Subcutaneous abdominal adipose tissue (tissue), 5 donors: Measurements from ENCODE around the gene TTC39B.
A peak's percentile ranks its signal among the peaks of the same experiment; 100 is the strongest.

Experiments used
- H3K27ac ChIP-seq: one replicate; pipeline ENCODE4 v1.7.0; 2013; ENCODE audit warnings: low read depth, mild to moderate bottlenecking, inconsistent platforms, low read length, moderate library complexity
- H3K27me3 ChIP-seq, 5 donors: one replicate each; pipeline ENCODE4 v1.7.0; 2013; ENCODE audit warnings: low read length in 5 of 5, inconsistent platforms in 1 of 5; ENCODE audit not compliant: control insufficient read depth in 5 of 5, insufficient read depth in 4 of 5
- H3K36me3 ChIP-seq, 5 donors: one replicate each; pipeline ENCODE4 v1.7.0; 2013; ENCODE audit warnings: low read length in 5 of 5; ENCODE audit not compliant: control insufficient read depth in 5 of 5, insufficient read depth in 5 of 5
- H3K4me1 ChIP-seq, 5 donors: one replicate each; pipeline ENCODE4 v1.7.0; 2013; ENCODE audit warnings: low read length in 5 of 5, mild to moderate bottlenecking in 3 of 5, moderate library complexity in 1 of 5; ENCODE audit not compliant: control insufficient read depth in 5 of 5, insufficient read depth in 5 of 5
- H3K4me3 ChIP-seq, 5 donors: one replicate each; pipeline ENCODE4 v1.7.0; 2013; ENCODE audit warnings: low read length in 5 of 5, low read depth in 1 of 5
- H3K9ac ChIP-seq, 5 donors: one replicate each; pipeline ENCODE4 v1.7.0; 2013; ENCODE audit warnings: low read length in 5 of 5, mild to moderate bottlenecking in 4 of 5, moderate library complexity in 3 of 5
- H3K9me3 ChIP-seq, 5 donors: one replicate each; pipeline ENCODE4 v1.7.0; 2013; ENCODE audit warnings: low read length in 5 of 5; ENCODE audit not compliant: control insufficient read depth in 5 of 5
- donor health status: healthy.
- donor health status: healthy.
- donor health status: healthy.
- donor health status: healthy.
- donor health status: healthy.

TTC39B gene

GRCh38 chr9:15306757-15307522 lies at the start of gene TTC39B:
Gene TTC39B, minus strand, starts transcription at chr9:15307216. Its CDS starts 91 bp downstream, at chr9:15307125.
- no peaks in the 10 kb centered on the region for H3K36me3 ChIP-seq
- H3K27ac ChIP-seq, result peak within 1 kb of the TSS; percentile 55
- H3K27me3 ChIP-seq, result no peaks in the 10 kb centered on the region
- H3K9ac ChIP-seq, result peak within 1 kb of the TSS in 4 of 5 donors; percentile 81 to 85 (median 84)
- no peaks in the 10 kb centered on the region for H3K9me3 ChIP-seq
- H3K4me1 ChIP-seq, result peaks cover 3 to 22% (median 17%) of the 10 kb centered on the region in 5 donors
- H3K4me3 ChIP-seq, result peak within 1 kb of the TSS; percentile 70 to 92 (median 90)

GRCh38 chr9:15355669-15356068 lies 48.7 kb upstream of the TTC39B start:
- Histone ChIP-seq H3K27ac (no peak overlapping the region), H3K27me3 (no peaks in the 10 kb centered on the region), H3K4me3 (no peak overlapping the region), H3K36me3 (no peaks in the 10 kb centered on the region), H3K9me3 (no peaks in the 10 kb centered on the region), H3K9ac (no peak overlapping the region), H3K4me1 (no peaks in the 10 kb centered on the region)

- Histone ChIP-seq H3K36me3 (no peaks in the 10 kb centered on the region), H3K9ac (no peak overlapping the region), H3K27me3 (no peaks in the 10 kb centered on the region), H3K9me3 (no peaks in the 10 kb centered on the region), H3K4me1 (no peaks in the 10 kb centered on the region), H3K27ac (no peak overlapping the region), H3K4me3 (no peak overlapping the region)
These were observed 47.7 kb upstream of the TTC39B start for GRCh38 chr9:15354713-15355112.

- Histone ChIP-seq H3K27me3 (no peaks in the 10 kb centered on the region), H3K9me3 (no peaks in the 10 kb centered on the region), H3K9ac (no peak overlapping the region), H3K36me3 (no peaks in the 10 kb centered on the region), H3K4me1 (no peaks in the 10 kb centered on the region), H3K4me3 (no peak overlapping the region), H3K27ac (no peak overlapping the region)
These were observed 46.9 kb upstream of the TTC39B start for GRCh38 chr9:15353892-15354291.

GRCh38 chr9:15352306-15352705 lies 45.3 kb upstream of the TTC39B start:
- H3K4me1 ChIP-seq, result no peaks in the 10 kb centered on the region
- H3K36me3 ChIP-seq, result no peaks in the 10 kb centered on the region
- H3K9ac ChIP-seq, result no peak overlapping the region
- no peaks in the 10 kb centered on the region for H3K27me3 ChIP-seq
- no peak overlapping the region for H3K4me3 ChIP-seq
- H3K27ac ChIP-seq, result no peak overlapping the region
- H3K9me3 ChIP-seq, result no peaks in the 10 kb centered on the region

GRCh38 chr9:15349892-15350761 lies 43.1 kb upstream of the TTC39B start:
- no peaks in the 10 kb centered on the region for H3K4me1 ChIP-seq
- no peak overlapping the region for H3K9ac ChIP-seq
- no peaks in the 10 kb centered on the region for H3K9me3 ChIP-seq
- H3K27ac ChIP-seq, result no peak overlapping the region
- no peaks in the 10 kb centered on the region for H3K27me3 ChIP-seq
- no peak overlapping the region for H3K4me3 ChIP-seq
- H3K36me3 ChIP-seq, result no peaks in the 10 kb centered on the region

GRCh38 chr9:15346837-15347236 lies 39.8 kb upstream of the TTC39B start:
- no peaks in the 10 kb centered on the region for H3K4me1 ChIP-seq
- no peaks in the 10 kb centered on the region for H3K36me3 ChIP-seq
- no peak overlapping the region for H3K4me3 ChIP-seq
- no peak overlapping the region for H3K27ac ChIP-seq
- H3K27me3 ChIP-seq, result no peaks in the 10 kb centered on the region
- H3K9ac ChIP-seq, result no peak overlapping the region
- H3K9me3 ChIP-seq, result no peaks in the 10 kb centered on the region

- no peaks in the 10 kb centered on the region for H3K4me1 ChIP-seq
- no peak overlapping the region for H3K9ac ChIP-seq
- no peaks in the 10 kb centered on the region for H3K9me3 ChIP-seq
- no peak overlapping the region for H3K27ac ChIP-seq
- H3K36me3 ChIP-seq, result no peaks in the 10 kb centered on the region
- no peak overlapping the region for H3K4me3 ChIP-seq
- H3K27me3 ChIP-seq, result no peaks in the 10 kb centered on the region
These were observed 37.2 kb upstream of the TTC39B start for GRCh38 chr9:15344191-15344590.

GRCh38 chr9:15333376-15333881 lies 26.4 kb upstream of the TTC39B start:
- no peak overlapping the region for H3K27ac ChIP-seq

GRCh38 chr9:15332939-15333338 lies 25.9 kb upstream of the TTC39B start:
- Histone ChIP-seq H3K4me3 (no peak overlapping the region), H3K27ac (no peak overlapping the region), H3K27me3 (no peaks in the 10 kb centered on the region), H3K9me3 (no peaks in the 10 kb centered on the region), H3K4me1 (peaks cover 0 to 2% (median 0%) of the 10 kb centered on the region in 5 donors), H3K36me3 (no peaks in the 10 kb centered on the region), H3K9ac (no peak overlapping the region)

More at GRCh38 chr9:15333376-15333881, 26.4 kb upstream of the TTC39B start:
- Histone ChIP-seq H3K36me3 (no peaks in the 10 kb centered on the region), H3K4me1 (peaks cover 0 to 2% (median 0%) of the 10 kb centered on the region in 5 donors), H3K4me3 (no peak overlapping the region), H3K27me3 (no peaks in the 10 kb centered on the region), H3K9ac (no peak overlapping the region), H3K9me3 (no peaks in the 10 kb centered on the region)
